ENCODE data around the gene SERTAD2. TPM values are rescaled to one million over a fixed set of nuclear protein-coding genes. Genes with fewer than 3 reads are reported as not detected.

Gene SERTAD2
- total and polyA plus RNA-seq, 2 of the 4 experiments (the other 2 are of a cell fraction), result 5.0 to 11.0 TPM

DNA sequence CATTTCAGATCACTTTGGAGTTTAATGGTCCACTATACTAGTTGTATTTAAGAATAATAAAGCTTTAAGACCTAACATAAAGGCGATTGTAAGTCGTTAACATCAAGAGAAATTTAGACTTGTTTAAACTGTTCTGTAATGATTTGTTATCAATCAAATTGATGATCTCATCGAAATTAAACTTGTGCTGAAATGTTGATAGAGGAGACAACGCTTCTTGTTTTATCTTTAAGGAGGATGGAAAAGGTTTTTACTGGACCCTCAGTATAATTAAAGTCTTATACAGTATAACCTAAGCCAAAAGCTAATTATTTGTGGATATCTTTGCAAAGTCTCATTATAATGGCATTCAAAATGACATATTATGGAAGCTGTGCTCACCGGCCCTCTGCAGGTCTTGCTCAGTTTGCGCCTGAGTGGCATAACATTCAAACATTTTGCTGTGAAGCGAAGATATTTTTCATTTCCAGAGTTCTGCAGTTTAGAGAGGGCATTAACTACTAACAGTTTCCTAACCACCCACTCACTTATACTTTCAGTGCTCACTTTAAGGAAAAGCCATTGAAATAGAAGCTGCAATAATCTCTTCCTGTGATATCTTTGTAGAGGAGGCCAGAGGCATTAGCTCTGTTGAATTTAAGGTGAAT is 1.4 kb upstream of the SERTAD2 start:
- peaks cover 5% of the 10 kb centered on the region for H3K4me1 ChIP-seq (ENCODE audit: control insufficient read depth, insufficient read depth, low read length)
- no peak overlapping the region for H2AFZ ChIP-seq (replicated peaks; ENCODE audit: low read length, poor library complexity)
- intact Hi-C loops (cut with micrococcal nuclease), result no loop called here
- H3K27me3 ChIP-seq (ENCODE audit: control insufficient read depth, insufficient read depth, low read length), result no peaks in the 10 kb centered on the region
- dilution Hi-C loops (cut with HindIII; ENCODE audit: low sequenced_read_pairs, unreplicated experiment), result no loop called here
- peak overlapping the region; percentile 87 to 90 for H4K8ac ChIP-seq (ENCODE audit: low read depth in 2 of 2, low read length in 2 of 2)
- H3K9me3 ChIP-seq (ENCODE audit: control insufficient read depth, insufficient read depth, low read length), result no peaks in the 10 kb centered on the region
- H3K9ac ChIP-seq (ENCODE audit: low read depth, low read length), result peak overlapping the region; percentile 92; the same call in 1 of the 2 replicates
- H3K4me2 ChIP-seq (ENCODE audit: low read depth, low read length), result peak overlapping the region; percentile 82; the same call in 1 of the 2 replicates
- POLR2A ChIA-PET (ENCODE audit: unreplicated experiment), result interaction anchor here (1.0 to 1.9 kb wide), 3 partner anchors 96 to 209 kb away, joined by 3 to 5 read pairs (median 4); no protein-coding TSS in a partner anchor
- no peak overlapping the region for H4K91ac ChIP-seq (ENCODE audit: insufficient read depth, low read depth, low read length)
- ATAC-seq (ENCODE audit: low read depth) (no peak), DNase-seq (no peak)
- no peak overlapping the region for H2AK9ac ChIP-seq (replicated peaks; ENCODE audit: low read depth, low read length, poor library complexity)
- TSS peak; percentile 73 for BruUV-seq (replicated peaks)
- peak overlapping the region; percentile 43; the same call in 1 of the 2 replicates for H2BK20ac ChIP-seq (ENCODE audit: low read depth, low read length)
- CTCF ChIA-PET, result interaction anchor here (0.9 to 2.4 kb wide), 5 partner anchors 9 to 233 kb away, joined by 3 to 6 read pairs (median 6); no protein-coding TSS in a partner anchor
- H3K36me3 ChIP-seq (ENCODE audit: control insufficient read depth, insufficient read depth, low read length), result no peaks in the 10 kb centered on the region
- no peaks in the 10 kb centered on the region for H3K9me1 ChIP-seq (ENCODE audit: insufficient read depth, low read length)
- H3K4me3 ChIP-seq (ENCODE audit: insufficient read depth, low read depth, low read length), result no peak overlapping the region
- peaks cover 10 to 24% of the 10 kb centered on the region in 2 experiments; a peak in 3 of 4 replicates for H3K79me1 ChIP-seq (ENCODE audit: low read depth in 1 of 2, low read length in 2 of 2)
- H3K27ac ChIP-seq (ENCODE audit: insufficient read depth, low read length), result no peak overlapping the region
- peak overlapping the region; percentile 96; the same call in 1 of the 2 replicates for H3K23ac ChIP-seq (ENCODE audit: low read depth, low read length)
- H2BK5ac ChIP-seq (ENCODE audit: low read depth, low read length, poor library complexity, severe bottlenecking), result peak overlapping the region; percentile 98
- H4K20me1 ChIP-seq (ENCODE audit: insufficient read depth, low read length), result peaks cover 21% of the 10 kb centered on the region; the same call in 1 of the 2 replicates
- no peak overlapping the region for H2AK5ac ChIP-seq (ENCODE audit: low read depth, low read length)
- H3K56ac ChIP-seq (ENCODE audit: extremely low read depth, insufficient read depth, low read length), result peak overlapping the region; percentile 89; the same call in 1 of the 2 replicates
- in situ Hi-C loops (cut with MboI; ENCODE audit: low sequenced_read_pairs), result loop anchor here (5.0 kb wide), 1 partner anchor 77 kb away; no protein-coding TSS in a partner anchor
- WGBS, 2 experiments (ENCODE audit: extremely low coverage in 2 of 2, insufficient read length in 1 of 2), result no CpG with 5 or more reads among the region's 7 CpGs
- H3K4ac ChIP-seq (ENCODE audit: low read depth, low read length), result peak overlapping the region; percentile 96
- H3K18ac ChIP-seq (ENCODE audit: low read depth, low read length), result no peak overlapping the region; the same call in 1 of the 2 replicates
- TF ChIP-seq, protein P1, sequence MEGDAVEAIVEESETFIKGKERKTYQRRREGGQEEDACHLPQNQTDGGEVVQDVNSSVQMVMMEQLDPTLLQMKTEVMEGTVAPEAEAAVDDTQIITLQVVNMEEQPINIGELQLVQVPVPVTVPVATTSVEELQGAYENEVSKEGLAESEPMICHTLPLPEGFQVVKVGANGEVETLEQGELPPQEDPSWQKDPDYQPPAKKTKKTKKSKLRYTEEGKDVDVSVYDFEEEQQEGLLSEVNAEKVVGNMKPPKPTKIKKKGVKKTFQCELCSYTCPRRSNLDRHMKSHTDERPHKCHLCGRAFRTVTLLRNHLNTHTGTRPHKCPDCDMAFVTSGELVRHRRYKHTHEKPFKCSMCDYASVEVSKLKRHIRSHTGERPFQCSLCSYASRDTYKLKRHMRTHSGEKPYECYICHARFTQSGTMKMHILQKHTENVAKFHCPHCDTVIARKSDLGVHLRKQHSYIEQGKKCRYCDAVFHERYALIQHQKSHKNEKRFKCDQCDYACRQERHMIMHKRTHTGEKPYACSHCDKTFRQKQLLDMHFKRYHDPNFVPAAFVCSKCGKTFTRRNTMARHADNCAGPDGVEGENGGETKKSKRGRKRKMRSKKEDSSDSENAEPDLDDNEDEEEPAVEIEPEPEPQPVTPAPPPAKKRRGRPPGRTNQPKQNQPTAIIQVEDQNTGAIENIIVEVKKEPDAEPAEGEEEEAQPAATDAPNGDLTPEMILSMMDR (conservative IDR thresholded peaks at IDR 0.05; ENCODE audit: low read depth, low read length), result peak; percentile 26; the same call in 1 of the 2 replicates
- TF ChIP-seq CHD1 (IDR thresholded peaks at IDR 0.05; ENCODE audit: low read depth, low read length), result no peak
- peak; percentile 50 for TF ChIP-seq MAFK (IDR thresholded peaks at IDR 0.05; ENCODE audit: low read depth, low read length)
- TF ChIP-seq, protein P2, sequence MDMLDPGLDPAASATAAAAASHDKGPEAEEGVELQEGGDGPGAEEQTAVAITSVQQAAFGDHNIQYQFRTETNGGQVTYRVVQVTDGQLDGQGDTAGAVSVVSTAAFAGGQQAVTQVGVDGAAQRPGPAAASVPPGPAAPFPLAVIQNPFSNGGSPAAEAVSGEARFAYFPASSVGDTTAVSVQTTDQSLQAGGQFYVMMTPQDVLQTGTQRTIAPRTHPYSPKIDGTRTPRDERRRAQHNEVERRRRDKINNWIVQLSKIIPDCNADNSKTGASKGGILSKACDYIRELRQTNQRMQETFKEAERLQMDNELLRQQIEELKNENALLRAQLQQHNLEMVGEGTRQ (IDR thresholded peaks at IDR 0.05; ENCODE audit: low read depth, low read length), result no peak
- peak overlapping the region; percentile 68 for H3K14ac ChIP-seq (replicated peaks; ENCODE audit: low read depth, low read length)
- peak overlapping the region; percentile 87; the same call in 1 of the 3 replicates for H2BK15ac ChIP-seq (ENCODE audit: low read depth, low read length)
- H4K5ac ChIP-seq (ENCODE audit: low read depth, low read length), result no peak overlapping the region
- peak overlapping the region; percentile 86; the same call in 1 of the 2 replicates for H2BK120ac ChIP-seq (ENCODE audit: low read depth, low read length)
